HG02970 (cell line): Measurements from ENCODE around the gene CCDC192.
"Not testable (repeated sequence)": the region's sequence is repeated elsewhere in the genome, so short reads cannot be mapped to it uniquely, and the experiment has no call there.

Source experiments
- ATAC-seq: cut with Tn5 transposase; IDR thresholded peaks from one replicate; pipeline ENCODE4 v1.9.1; 2021; ENCODE audit warnings: mild to moderate bottlenecking, moderate library complexity, moderate number of reproducible peaks; ENCODE audit not compliant: unreplicated experiment, low FRiP score

CCDC192 gene, protein sequence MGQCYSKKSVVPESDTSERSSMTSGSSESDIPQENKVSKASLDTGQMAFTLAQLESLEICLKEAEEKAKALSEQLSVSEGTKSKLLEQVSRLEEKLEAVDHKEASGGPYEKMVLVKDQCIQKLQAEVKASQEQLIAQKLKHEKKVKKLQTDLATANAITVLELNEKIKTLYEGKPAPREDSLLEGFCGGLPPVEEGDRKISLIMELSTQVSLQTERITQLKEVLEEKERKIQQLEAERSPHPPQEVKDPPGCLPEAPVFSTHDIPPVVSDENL

GRCh38 chr5:127702926-127703561, at the start of gene CCDC192:
TSS of gene CCDC192 (plus strand) at chr5:127703391. CDS start at chr5:127703446, 55 bp downstream.
- ATAC-seq: no peak

DNA sequence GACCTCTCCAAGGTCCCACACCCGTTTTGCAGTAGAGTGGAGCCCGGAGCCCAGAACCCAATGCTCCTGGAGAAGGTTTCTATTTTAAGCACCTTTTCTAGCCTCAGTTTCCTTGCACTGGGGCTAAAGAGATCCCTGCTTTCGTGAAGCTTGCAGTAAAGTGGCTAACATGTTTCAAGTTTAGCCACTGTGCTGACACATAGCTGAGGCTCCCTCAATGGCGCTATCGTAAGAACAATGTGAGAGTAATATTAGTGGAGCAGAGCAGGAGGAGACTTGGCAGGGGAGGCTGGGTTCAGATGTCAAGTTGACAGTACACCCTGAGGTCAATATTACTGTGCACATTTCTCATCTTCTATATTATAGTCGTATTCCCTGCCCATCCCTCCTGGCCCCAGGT, 46.4 kb upstream of the CCDC192 start:
- no peak for ATAC-seq

- ATAC-seq: no peak
Measured at GRCh38 chr5:127660047-127660733, 43.0 kb upstream of the CCDC192 start.

GRCh38 chr5:127664093-127664492, 39.1 kb upstream of the CCDC192 start:
- ATAC-seq: no peak

GRCh38 chr5:127665641-127666040, 37.5 kb upstream of the CCDC192 start:
- ATAC-seq: no peak

GRCh38 chr5:127666043-127666716, 37.0 kb upstream of the CCDC192 start:
- ATAC-seq: no peak

DNA sequence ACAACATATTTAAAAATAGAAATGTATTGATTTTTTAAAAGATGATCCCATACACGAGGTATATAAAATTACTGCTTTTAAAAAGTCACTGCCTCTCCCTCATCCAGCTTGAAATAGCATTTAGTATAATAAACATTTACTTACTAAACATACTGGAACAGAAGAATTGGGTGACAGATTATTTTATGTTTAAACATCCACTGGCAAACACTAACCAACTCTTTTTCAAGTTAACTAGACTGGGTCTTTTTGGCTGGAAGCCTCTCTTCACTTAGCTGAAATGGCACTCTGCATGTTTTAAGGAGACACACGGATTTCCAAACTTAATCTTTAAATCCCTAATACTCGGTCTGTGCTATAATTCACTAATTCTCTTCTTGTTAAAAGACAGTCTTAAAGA, 35.3 kb upstream of the CCDC192 start:
- no peak for ATAC-seq

DNA sequence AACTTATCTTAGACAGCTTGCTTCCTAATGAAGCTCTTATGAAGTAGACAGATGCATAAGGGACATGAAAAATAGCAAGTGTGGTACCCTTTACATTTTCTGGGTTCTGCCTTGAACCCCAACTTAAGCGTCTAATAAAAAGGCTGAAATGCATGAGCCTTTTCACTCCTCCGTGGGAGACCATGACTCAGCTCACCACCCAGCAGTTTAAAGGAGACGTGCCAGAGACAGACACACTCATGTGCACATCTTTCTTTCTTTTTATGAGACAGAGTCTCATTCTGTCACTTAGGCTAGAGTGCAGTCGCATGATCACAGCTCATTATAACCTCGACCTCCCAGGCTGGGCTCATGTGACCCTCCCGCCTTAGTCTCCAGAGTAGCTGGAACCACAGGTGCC, 32.0 kb upstream of the CCDC192 start:
- no peak for ATAC-seq

- ATAC-seq: no peak
Measured at GRCh38 chr5:127673117-127673800, 29.9 kb upstream of the CCDC192 start.

GRCh38 chr5:127676951-127677350, 26.2 kb upstream of the CCDC192 start:
- ATAC-seq: not testable (repeated sequence)

GRCh38 chr5:127679691-127680330, 23.4 kb upstream of the CCDC192 start:
- not testable (repeated sequence) for ATAC-seq

DNA sequence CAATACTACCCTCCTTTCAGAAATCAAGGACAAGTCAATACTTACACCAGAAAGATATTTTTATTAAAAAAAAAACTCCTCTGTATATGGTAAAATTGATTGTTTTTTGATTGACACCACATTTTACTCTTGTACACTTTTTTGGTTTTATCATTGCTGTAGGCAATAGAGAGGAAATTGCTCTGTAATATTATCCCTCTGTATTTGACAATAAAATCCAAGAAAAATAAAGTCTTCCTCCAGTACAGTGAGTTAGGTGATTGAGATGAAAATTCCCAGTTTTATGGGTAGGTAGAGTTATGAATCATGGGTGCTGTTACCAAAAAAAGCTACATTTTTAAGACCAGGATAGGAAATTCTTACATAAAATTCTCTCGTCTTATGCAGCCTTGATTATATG, 22.6 kb upstream of the CCDC192 start:
- ATAC-seq: no peak

- no peak for ATAC-seq
Measured at GRCh38 chr5:127683008-127683407, 20.2 kb upstream of the CCDC192 start.

- ATAC-seq: no peak
Measured at GRCh38 chr5:127684726-127685467, 18.3 kb upstream of the CCDC192 start.

GRCh38 chr5:127685662-127686061, 17.5 kb upstream of the CCDC192 start:
- no peak for ATAC-seq

GRCh38 chr5:127686424-127686823, 16.8 kb upstream of the CCDC192 start:
- ATAC-seq: no peak

DNA sequence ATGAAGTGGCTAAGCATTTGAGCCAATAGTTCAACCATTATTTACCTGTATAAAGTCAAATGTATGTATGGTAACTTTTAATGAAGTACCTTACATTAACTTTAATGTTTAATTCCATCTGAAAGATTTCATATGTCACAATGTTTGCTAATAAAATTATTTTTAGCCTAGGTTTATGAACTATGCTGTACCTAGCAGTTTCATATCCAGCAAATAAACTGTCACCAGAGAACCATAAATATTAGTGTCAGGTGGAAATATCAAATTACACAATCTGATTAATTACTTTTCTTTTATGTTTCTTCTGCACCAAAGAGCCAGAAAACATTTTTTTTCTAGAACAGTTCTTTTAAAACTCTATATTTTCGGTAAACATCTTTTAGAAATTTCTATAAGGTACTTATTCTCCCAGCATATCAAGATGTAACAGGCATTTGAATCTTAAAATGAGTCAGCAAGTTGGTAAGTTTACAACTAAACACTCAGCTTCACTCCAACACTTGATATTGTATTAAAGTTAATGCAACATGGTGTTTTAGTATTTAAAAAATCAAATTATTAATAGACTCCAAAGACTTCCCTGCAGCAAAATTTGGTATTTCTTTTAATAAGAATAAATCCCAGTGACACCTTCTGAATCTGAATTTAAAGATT, 8.5 kb upstream of the CCDC192 start:
- ATAC-seq: no peak

DNA sequence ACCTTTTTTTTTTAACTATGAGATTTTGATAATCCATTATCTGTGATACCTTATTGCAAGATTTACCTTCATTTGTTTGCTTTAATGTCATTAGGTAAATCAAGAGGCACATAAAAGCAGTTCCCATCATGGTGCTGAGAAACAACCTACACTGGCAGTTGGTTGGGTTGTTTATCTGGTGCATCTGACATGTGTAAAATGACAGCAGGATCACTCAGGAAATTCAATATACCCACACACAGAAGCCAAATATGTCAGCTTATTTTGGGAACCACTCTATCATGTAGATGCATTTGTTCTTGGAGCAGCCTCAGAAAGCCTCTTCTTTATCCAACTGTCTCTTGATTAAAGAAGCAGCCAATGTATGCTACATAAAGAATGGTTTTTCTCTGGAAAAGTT, 7.8 kb upstream of the CCDC192 start:
- ATAC-seq: no peak

- ATAC-seq: no peak
Measured at GRCh38 chr5:127696683-127697082, 6.5 kb upstream of the CCDC192 start.
